ENCODE measurements around the gene TRPC6. TPM values are rescaled to one million over a fixed set of nuclear protein-coding genes. Genes with fewer than 3 reads are reported as not detected.

Gene TRPC6
- polyA plus RNA-seq, 1 donor (not counting 4 experiments of a cell fraction or from before 2014, with no cell fraction given), result 0.04 TPM

GRCh38 chr11:101510591-101510990, 73.2 kb downstream of the TRPC6 start:
- no peaks in the 10 kb centered on the region for H3K79me2 ChIP-seq (ENCODE audit: control insufficient read depth, insufficient read depth, low read length)
- H2AFZ ChIP-seq (ENCODE audit: control insufficient read depth, low read length), result no peak overlapping the region
- H4K20me1 ChIP-seq (ENCODE audit: control insufficient read depth, extremely low read depth, insufficient read depth, low read length), result no peaks in the 10 kb centered on the region
- H3K27ac ChIP-seq (ENCODE audit: control insufficient read depth, insufficient read depth, low read length), result no peak overlapping the region
- no peak overlapping the region for H3K9ac ChIP-seq (ENCODE audit: control insufficient read depth, extremely low read depth, insufficient read depth, low read length)
- no peak for DNase-seq (ENCODE audit: low read depth, low spot score)
- H3K9me3 ChIP-seq (ENCODE audit: control insufficient read depth, low read depth, low read length), result no peaks in the 10 kb centered on the region
- H3K4me3 ChIP-seq (ENCODE audit: control insufficient read depth in 2 of 3, extremely low read depth in 1 of 3, insufficient read depth in 2 of 3, low read depth in 1 of 3, low read length in 3 of 3), result no peak overlapping the region
- H3K4me2 ChIP-seq (ENCODE audit: control insufficient read depth, extremely low read depth, insufficient read depth, low read depth, low read length), result no peak overlapping the region
- H3K27me3 ChIP-seq (ENCODE audit: control insufficient read depth, extremely low read depth, insufficient read depth, low read length), result no peaks in the 10 kb centered on the region
- dilution Hi-C loops (cut with MboI; ENCODE audit: extremely low pct_ligation_motif_present, low sequenced_read_pairs), result no loop called here
- no peaks in the 10 kb centered on the region for H3K4me1 ChIP-seq (ENCODE audit: control insufficient read depth, extremely low read depth, insufficient read depth, low read length)
- no peaks in the 10 kb centered on the region for H3K36me3 ChIP-seq (ENCODE audit: control insufficient read depth in 2 of 2, extremely low read depth in 1 of 2, insufficient read depth in 2 of 2, low read length in 2 of 2)
- no peak for FAIRE-seq
- TF ChIP-seq EZH2 (IDR thresholded peaks at IDR 0.05; ENCODE audit: low read length) (no peak), CTCF (optimal IDR thresholded peaks at IDR 0.05 in 1 of 3, IDR thresholded peaks at IDR 0.05 in 1 of 3, conservative IDR thresholded peaks at IDR 0.05 in 1 of 3; ENCODE audit: extremely low read depth in 1 of 3, insufficient read depth in 2 of 3, low read length in 3 of 3) (no peak)
- no peaks in the 10 kb centered on the region for H3K9me1 ChIP-seq (ENCODE audit: control insufficient read depth, extremely low read depth, insufficient read depth, low read length)

- FAIRE-seq, result no peak
- H3K79me2 ChIP-seq (ENCODE audit: control insufficient read depth, insufficient read depth, low read length), result no peaks in the 10 kb centered on the region
- TF ChIP-seq EZH2 (IDR thresholded peaks at IDR 0.05; ENCODE audit: low read length), result no peak
- no peak for TF ChIP-seq CTCF (optimal IDR thresholded peaks at IDR 0.05 in 1 of 3, IDR thresholded peaks at IDR 0.05 in 1 of 3, conservative IDR thresholded peaks at IDR 0.05 in 1 of 3; ENCODE audit: extremely low read depth in 1 of 3, insufficient read depth in 2 of 3, low read length in 3 of 3)
- no peaks in the 10 kb centered on the region for H3K9me1 ChIP-seq (ENCODE audit: control insufficient read depth, extremely low read depth, insufficient read depth, low read length)
- no peaks in the 10 kb centered on the region for H3K4me1 ChIP-seq (ENCODE audit: control insufficient read depth, extremely low read depth, insufficient read depth, low read length)
- H2AFZ ChIP-seq (ENCODE audit: control insufficient read depth, low read length), result no peak overlapping the region
- DNase-seq (ENCODE audit: low read depth, low spot score), result no peak
- H3K36me3 ChIP-seq (ENCODE audit: control insufficient read depth in 2 of 2, extremely low read depth in 1 of 2, insufficient read depth in 2 of 2, low read length in 2 of 2), result no peaks in the 10 kb centered on the region
- H3K4me3 ChIP-seq (ENCODE audit: control insufficient read depth in 2 of 3, extremely low read depth in 1 of 3, insufficient read depth in 2 of 3, low read depth in 1 of 3, low read length in 3 of 3), result no peak overlapping the region
- H3K9ac ChIP-seq (ENCODE audit: control insufficient read depth, extremely low read depth, insufficient read depth, low read length), result no peak overlapping the region
- H3K27ac ChIP-seq (ENCODE audit: control insufficient read depth, insufficient read depth, low read length), result no peak overlapping the region
- no peaks in the 10 kb centered on the region for H4K20me1 ChIP-seq (ENCODE audit: control insufficient read depth, extremely low read depth, insufficient read depth, low read length)
- dilution Hi-C loops (cut with MboI; ENCODE audit: extremely low pct_ligation_motif_present, low sequenced_read_pairs), result no loop called here
- H3K4me2 ChIP-seq (ENCODE audit: control insufficient read depth, extremely low read depth, insufficient read depth, low read depth, low read length), result no peak overlapping the region
- H3K9me3 ChIP-seq (ENCODE audit: control insufficient read depth, low read depth, low read length), result no peaks in the 10 kb centered on the region
- H3K27me3 ChIP-seq (ENCODE audit: control insufficient read depth, extremely low read depth, insufficient read depth, low read length), result no peaks in the 10 kb centered on the region
Observed at GRCh38 chr11:101509922-101510321, 73.9 kb downstream of the TRPC6 start.

Measured in keratinocyte (primary cell).